ENCODE measurements around the gene LRRC3.

LRRC3 gene

DNA sequence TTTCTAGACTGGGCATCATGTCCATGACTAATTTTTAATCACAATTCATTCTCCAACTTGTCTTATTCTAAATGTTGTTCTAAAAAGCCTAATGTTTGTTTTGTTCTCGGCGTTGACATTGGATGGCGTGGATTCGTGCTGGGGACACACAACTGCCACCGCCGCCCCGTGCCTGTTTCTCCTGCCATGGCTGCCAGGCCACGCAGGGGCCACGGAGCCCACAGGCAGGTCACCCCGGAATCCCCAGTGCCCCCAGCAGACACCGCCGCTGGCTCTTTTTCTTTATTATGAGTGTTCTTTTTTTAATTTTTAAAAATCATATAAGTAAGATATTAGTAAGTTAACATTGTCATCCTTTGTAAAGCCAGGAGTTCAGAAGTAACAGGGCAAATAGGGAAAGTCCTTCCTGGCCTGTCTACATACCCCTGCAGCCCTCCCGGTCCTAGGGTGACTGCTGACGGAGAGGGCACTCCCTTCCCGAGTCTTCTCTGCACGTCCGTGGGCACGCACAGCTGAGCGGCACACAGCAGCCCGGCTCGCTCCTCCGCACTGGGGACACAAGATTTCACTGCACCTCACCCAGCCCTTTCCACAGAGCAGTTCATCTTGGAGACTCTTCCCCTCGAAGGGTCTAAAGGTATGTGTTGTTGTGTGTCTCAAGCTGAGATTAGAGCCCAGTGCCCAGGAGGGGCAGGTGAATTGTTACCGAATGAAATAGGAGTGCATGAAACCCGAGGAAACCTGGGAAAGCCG is 52.5 kb downstream of the LRRC3 start:
- no peak for TF ChIP-seq CTCF (IDR thresholded peaks at IDR 0.05; ENCODE audit: low read depth, low read length)
- no peak overlapping the region for H3K4me3 ChIP-seq (ENCODE audit: low read depth, low read length)

- no peak overlapping the region for H3K4me3 ChIP-seq (ENCODE audit: low read depth, low read length)
- no peak for TF ChIP-seq CTCF (IDR thresholded peaks at IDR 0.05; ENCODE audit: low read depth, low read length)
Measured at GRCh38 chr21:44508426-44508710, 53.1 kb downstream of the LRRC3 start.

DNA sequence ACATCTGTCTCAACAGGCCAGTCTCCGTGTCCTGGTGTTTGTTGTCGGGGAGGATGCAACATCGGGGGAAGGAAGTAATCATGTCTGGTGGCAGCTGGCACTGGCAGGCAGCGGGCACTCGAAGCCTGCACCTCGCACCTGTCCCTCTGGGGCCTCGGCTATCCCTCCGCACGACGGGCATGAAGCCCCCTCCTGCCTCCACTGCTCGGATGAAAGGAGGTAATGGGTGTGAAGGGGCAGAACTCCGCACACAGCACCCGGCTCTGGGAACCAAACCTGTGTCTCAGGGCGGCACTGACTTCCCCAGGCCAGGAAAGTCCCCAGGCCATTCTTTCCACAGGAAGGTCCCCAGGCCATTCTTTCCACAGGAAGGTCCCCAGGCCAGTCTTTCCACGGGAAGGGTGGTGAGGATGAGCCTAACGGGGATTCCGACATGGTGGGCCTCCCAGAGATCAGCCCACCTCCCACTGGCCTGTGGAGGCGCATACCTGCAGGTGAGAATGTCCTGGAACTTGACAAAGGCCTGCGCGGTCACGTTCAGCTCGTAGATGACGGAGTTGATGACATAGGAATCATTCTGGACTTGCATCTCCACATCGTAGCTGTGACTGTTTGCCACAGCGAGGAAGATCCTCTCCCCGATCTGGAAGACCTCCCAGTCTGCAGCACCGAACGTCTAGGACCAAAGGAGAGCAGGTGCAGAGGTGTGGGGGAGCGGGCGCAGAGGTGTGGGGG is 53.6 kb downstream of the LRRC3 start:
- no peak overlapping the region for H3K4me3 ChIP-seq (ENCODE audit: low read depth, low read length)
- TF ChIP-seq CTCF (IDR thresholded peaks at IDR 0.05; ENCODE audit: low read depth, low read length): no peak

- no peak for TF ChIP-seq CTCF (IDR thresholded peaks at IDR 0.05; ENCODE audit: low read depth, low read length)
- H3K4me3 ChIP-seq (ENCODE audit: low read depth, low read length): no peak overlapping the region
Measured at GRCh38 chr21:44509539-44509938, 54.2 kb downstream of the LRRC3 start.

- no peak overlapping the region for H3K4me3 ChIP-seq (ENCODE audit: low read depth, low read length)
- TF ChIP-seq CTCF (IDR thresholded peaks at IDR 0.05; ENCODE audit: low read depth, low read length): no peak
Measured at GRCh38 chr21:44510109-44510507, 54.8 kb downstream of the LRRC3 start.

- TF ChIP-seq CTCF (IDR thresholded peaks at IDR 0.05; ENCODE audit: low read depth, low read length): peak; percentile 63
- H3K4me3 ChIP-seq (ENCODE audit: low read depth, low read length): no peak overlapping the region
Measured at GRCh38 chr21:44510508-44511218, 55.4 kb downstream of the LRRC3 start.

All from WI38 (cell line).